Ascending aorta (tissue), 2 donors: ENCODE data around the gene RGS7. TPM values are rescaled to one million over a fixed set of nuclear protein-coding genes. Genes with fewer than 3 reads are reported as not detected.
"Not testable (repeated sequence)": the region's sequence is repeated elsewhere in the genome, so short reads cannot be mapped to it uniquely, and the experiment has no call there.

Experiments used
- DNase-seq, 2 donors: peaks; one replicate each; pipeline ENCODE4 v3.0.0-alpha.2; 2019; ENCODE audit warnings: low spot score in 2 of 2
- H3K27ac ChIP-seq, 2 donors: fragments of 200-600 bp; sonication (generic); one replicate each; pipeline ENCODE4 v1.5.1; 2016 to 2017; ENCODE audit warnings: mild to moderate bottlenecking in 1 of 2
- H3K27me3 ChIP-seq: fragments of 200-600 bp; sonication (generic); one replicate; pipeline ENCODE4 v1.5.1; 2017
- H3K36me3 ChIP-seq, 2 donors: fragments of 200-600 bp; sonication (generic); one replicate each; pipeline ENCODE4 v1.5.1; 2016
- H3K4me1 ChIP-seq, 2 donors: fragments of 200-600 bp; sonication (generic); one replicate each; pipeline ENCODE4 v1.5.1; 2016 to 2017; ENCODE audit warnings: mild to moderate bottlenecking in 1 of 2
- H3K4me3 ChIP-seq, 2 donors: fragments of 200-600 bp; sonication (generic); one replicate each; pipeline ENCODE4 v1.5.1; 2016 to 2017; ENCODE audit warnings: mild to moderate bottlenecking in 1 of 2
- H3K9me3 ChIP-seq, 2 donors: fragments of 200-600 bp; sonication (generic); one replicate each; pipeline ENCODE4 v1.5.1; 2016
- CTCF ChIP-seq, 3 experiments: fragments of 200-600 bp in 2 of 3; fragments of 450-650 bp in 1 of 3; sonication (generic) in 2 of 3; IDR thresholded peaks; one replicate each; pipeline ENCODE4 v1.5.1; 2016 to 2019; ENCODE audit warnings: antibody characterized with exemption in 3 of 3, mild to moderate bottlenecking in 1 of 3, moderate library complexity in 1 of 3
- intact Hi-C: fragments of 100-400 bp; cut with DNase I; formaldehyde crosslinking; loops from one replicate; pipeline ENCODE4 v1.15.1; 2023
- total RNA-seq: library from RNA; depleted of rRNA; stranded (reverse); fragments of >200 nt; gene quantifications from one replicate; pipeline ENCODE4 v1.1.0, GENCODE V29; 2016

The RGS7 gene
- total RNA-seq, 1 donor from 2014 or later, result not detected

GRCh38 chr1:240888039-240888786 lies 468.8 kb downstream of the RGS7 start:
- H3K27ac ChIP-seq, result no peak overlapping the region
- intact Hi-C loops, result no loop called here
- TF ChIP-seq CTCF (IDR thresholded peaks at IDR 0.05), result no peak
- no peaks in the 10 kb centered on the region for H3K9me3 ChIP-seq
- no peaks in the 10 kb centered on the region for H3K27me3 ChIP-seq
- no peaks in the 10 kb centered on the region for H3K4me1 ChIP-seq
- H3K36me3 ChIP-seq, result no peaks in the 10 kb centered on the region
- H3K4me3 ChIP-seq, result no peak overlapping the region
- no peak for DNase-seq

- TF ChIP-seq CTCF (IDR thresholded peaks at IDR 0.05), result no peak
- Histone ChIP-seq H3K36me3 (no peaks in the 10 kb centered on the region), H3K4me1 (no peaks in the 10 kb centered on the region), H3K4me3 (no peak overlapping the region), H3K27me3 (no peaks in the 10 kb centered on the region), H3K27ac (no peak overlapping the region), H3K9me3 (no peaks in the 10 kb centered on the region)
- DNase-seq, result no peak
- intact Hi-C loops, result no loop called here
These were observed 473.5 kb downstream of the RGS7 start for GRCh38 chr1:240883490-240883889.

GRCh38 chr1:240882656-240883308 lies 474.2 kb downstream of the RGS7 start:
- H3K9me3 ChIP-seq, H3K36me3 ChIP-seq, intact Hi-C loops: not testable (repeated sequence)

GRCh38 chr1:240878631-240879030 lies 478.4 kb downstream of the RGS7 start:
- Histone ChIP-seq H3K36me3 (no peaks in the 10 kb centered on the region), H3K27me3 (no peaks in the 10 kb centered on the region), H3K4me3 (no peak overlapping the region), H3K9me3 (no peaks in the 10 kb centered on the region), H3K4me1 (no peaks in the 10 kb centered on the region), H3K27ac (no peak overlapping the region)
- TF ChIP-seq CTCF (IDR thresholded peaks at IDR 0.05), result no peak
- intact Hi-C loops, result no loop called here
- no peak for DNase-seq

More at GRCh38 chr1:240882656-240883308, 474.2 kb downstream of the RGS7 start:
- H3K27ac ChIP-seq, H3K27me3 ChIP-seq, DNase-seq, H3K4me1 ChIP-seq, H3K4me3 ChIP-seq: not testable (repeated sequence)

- H3K9me3 ChIP-seq, result no peaks in the 10 kb centered on the region
- no peaks in the 10 kb centered on the region for H3K36me3 ChIP-seq
- H3K4me3 ChIP-seq, result no peak overlapping the region
- intact Hi-C loops, result no loop called here
- no peaks in the 10 kb centered on the region for H3K27me3 ChIP-seq
- TF ChIP-seq CTCF (IDR thresholded peaks at IDR 0.05), result no peak
- no peak for DNase-seq
- H3K27ac ChIP-seq, result no peak overlapping the region
- H3K4me1 ChIP-seq, result no peaks in the 10 kb centered on the region
These were observed 479.4 kb downstream of the RGS7 start for GRCh38 chr1:240877605-240878004.

- Histone ChIP-seq H3K4me3 (no peak overlapping the region), H3K4me1 (no peaks in the 10 kb centered on the region), H3K36me3 (no peaks in the 10 kb centered on the region), H3K27me3 (no peaks in the 10 kb centered on the region), H3K27ac (no peak overlapping the region), H3K9me3 (no peaks in the 10 kb centered on the region)
- intact Hi-C loops, result no loop called here
- TF ChIP-seq CTCF (IDR thresholded peaks at IDR 0.05), result no peak
- no peak for DNase-seq
These were observed 480.9 kb downstream of the RGS7 start for GRCh38 chr1:240876071-240876470.
